HAP-1 (cell line): ENCODE measurements around the gene GPC2.
"Not testable (repeated sequence)": the region's sequence is repeated elsewhere in the genome, so short reads cannot be mapped to it uniquely, and the experiment has no call there.

Experiments
- DNase-seq, 2 experiments: peaks; one replicate each; pipeline ENCODE4 v3.0.0-alpha.2; 2016 to 2020; ENCODE audit warnings: low spot score in 2 of 2
- H3K27me3 ChIP-seq: fragments of 250-450 bp; sonication (Bioruptor Pico); 2 replicates; pipeline ENCODE4 v1.5.1; 2020; ENCODE audit warnings: low read depth, mild to moderate bottlenecking, moderate library complexity
- H3K36me3 ChIP-seq: fragments of 250-450 bp; sonication (Bioruptor Pico); replicated peaks from 2 replicates; pipeline ENCODE4 v1.5.1; 2020; ENCODE audit warnings: mild to moderate bottlenecking
- H3K4me1 ChIP-seq: fragments of 250-450 bp; sonication (Bioruptor Pico); 2 replicates; pipeline ENCODE4 v1.5.1; 2020; ENCODE audit warnings: mild to moderate bottlenecking
- H3K4me3 ChIP-seq: fragments of 250-450 bp; sonication (Bioruptor Pico); 2 replicates; pipeline ENCODE4 v1.5.1; 2020; ENCODE audit warnings: mild to moderate bottlenecking, moderate library complexity
- H3K9me3 ChIP-seq: fragments of 250-450 bp; sonication (Bioruptor Pico); 2 replicates; pipeline ENCODE4 v1.5.1; 2020; ENCODE audit warnings: mild to moderate bottlenecking, moderate library complexity
- in situ Hi-C: fragments of 300-500 bp; cut with MboI; formaldehyde crosslinking; loops from 3 replicates; pipeline ENCODE4 v1.14.3; 2020; ENCODE audit warnings: low sequenced_read_pairs, inconsistent platforms, mixed read lengths

Gene GPC2

DNA sequence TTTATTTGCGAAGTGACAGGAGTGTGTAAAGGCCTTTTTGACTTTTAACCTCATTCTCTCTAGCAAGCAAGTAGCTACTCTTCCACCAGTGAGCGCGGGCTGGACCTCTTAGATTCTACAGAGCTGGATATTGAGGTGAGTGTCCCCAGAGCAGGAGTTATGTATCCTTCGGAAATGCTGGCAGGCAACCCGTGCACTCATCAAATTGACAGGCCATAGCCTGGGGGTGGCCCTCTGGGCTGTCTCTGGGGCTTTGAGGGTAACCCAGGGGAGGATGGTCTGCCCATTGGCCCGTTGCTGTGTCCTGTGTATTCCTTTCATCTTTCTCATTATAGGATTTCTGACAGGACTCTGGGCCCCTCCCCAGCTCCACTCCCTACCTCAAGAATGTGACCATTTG is 36.5 kb upstream of the GPC2 start:
- Histone ChIP-seq H3K27me3 (peaks cover 2% of the 10 kb centered on the region; the same call in 1 of the 2 replicates), H3K4me1 (no peaks in the 10 kb centered on the region), H3K9me3 (no peaks in the 10 kb centered on the region), H3K4me3 (no peak overlapping the region), H3K36me3 (no peaks in the 10 kb centered on the region)
- in situ Hi-C loops, result no loop called here
- no peak for DNase-seq

DNA sequence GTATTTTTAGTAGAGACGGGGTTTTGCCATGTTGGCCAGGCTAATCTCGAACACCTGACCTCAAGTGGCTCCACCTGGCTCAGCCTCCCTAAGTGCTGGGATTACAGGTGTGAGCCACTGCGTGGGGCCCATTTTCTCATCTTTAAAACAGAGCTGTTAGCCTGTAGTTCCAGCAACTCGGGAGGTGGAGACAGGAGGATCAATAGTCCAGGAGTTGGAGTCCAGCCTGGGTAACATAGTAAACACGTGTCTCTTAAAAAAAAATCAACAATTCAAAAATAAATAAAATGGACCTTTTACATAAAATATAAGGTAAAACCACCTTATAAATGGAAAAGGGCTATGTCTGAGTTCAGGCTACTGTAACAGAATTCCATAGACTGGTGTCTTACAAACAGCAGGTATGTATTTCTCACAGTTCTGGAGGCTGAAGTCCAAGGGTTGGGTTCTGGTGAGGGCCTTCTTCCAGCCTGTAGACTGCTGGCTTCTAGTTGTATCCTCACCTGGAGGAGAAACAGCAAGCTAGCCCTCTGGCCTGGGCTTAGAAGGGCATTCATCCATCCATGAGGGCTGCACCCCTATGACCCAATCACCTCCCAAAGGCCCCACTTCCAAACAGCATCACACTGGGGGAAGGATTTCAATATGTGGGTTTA is 35.6 kb upstream of the GPC2 start:
- no peaks in the 10 kb centered on the region for H3K36me3 ChIP-seq
- peaks cover 6% of the 10 kb centered on the region for H3K27me3 ChIP-seq
- in situ Hi-C loops, result no loop called here
- no peaks in the 10 kb centered on the region; the same call in 1 of the 2 replicates for H3K9me3 ChIP-seq
- no peaks in the 10 kb centered on the region for H3K4me1 ChIP-seq
- H3K4me3 ChIP-seq, result no peak overlapping the region
- no peak for DNase-seq

DNA sequence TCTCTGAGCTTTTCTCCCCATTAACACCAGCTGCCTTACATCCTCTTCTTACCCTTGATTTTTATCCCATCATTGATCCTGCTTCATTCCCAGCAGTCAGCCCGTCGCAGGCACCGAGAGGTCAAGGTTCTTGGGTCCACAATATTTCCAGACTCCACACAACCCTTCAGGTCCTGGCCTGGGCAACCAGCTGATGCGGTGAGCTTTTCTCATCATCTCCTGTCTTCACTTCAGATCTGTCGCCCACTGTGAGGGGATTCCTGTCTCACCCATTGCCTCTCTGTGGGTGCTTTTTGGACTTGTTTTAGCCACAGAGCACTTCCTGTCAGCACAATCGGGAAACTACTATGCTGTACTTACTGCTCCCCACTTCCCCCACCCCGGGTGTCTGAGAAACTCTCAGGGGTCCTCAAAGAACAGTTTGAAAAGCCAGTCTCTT is 34.2 kb upstream of the GPC2 start:
- Histone ChIP-seq H3K27me3 (peaks cover 6% of the 10 kb centered on the region), H3K4me3 (no peak overlapping the region), H3K9me3 (no peaks in the 10 kb centered on the region; the same call in 1 of the 2 replicates), H3K4me1 (no peaks in the 10 kb centered on the region), H3K36me3 (no peaks in the 10 kb centered on the region)
- in situ Hi-C loops, result no loop called here
- DNase-seq, result no peak

DNA sequence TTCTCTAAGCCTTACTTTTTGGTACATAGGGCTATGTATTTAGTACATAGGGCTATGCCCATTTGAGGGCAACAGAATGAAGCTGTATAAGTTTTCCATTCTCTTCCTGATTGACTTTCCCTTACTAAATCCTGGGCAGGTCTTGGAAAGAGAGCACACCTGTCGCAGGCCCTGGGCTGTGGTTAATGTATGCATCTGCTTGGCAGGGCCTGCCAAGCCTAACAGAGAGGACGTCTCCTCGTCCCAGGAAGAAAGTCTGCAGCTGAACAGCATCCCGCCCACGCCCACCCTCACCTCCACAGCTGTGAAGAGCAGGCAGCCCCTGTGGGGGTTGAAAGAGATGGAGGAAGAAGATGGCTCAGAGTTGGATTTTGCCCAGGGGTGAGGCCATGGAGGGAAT is 33.6 kb upstream of the GPC2 start:
- in situ Hi-C loops, result no loop called here

DNA sequence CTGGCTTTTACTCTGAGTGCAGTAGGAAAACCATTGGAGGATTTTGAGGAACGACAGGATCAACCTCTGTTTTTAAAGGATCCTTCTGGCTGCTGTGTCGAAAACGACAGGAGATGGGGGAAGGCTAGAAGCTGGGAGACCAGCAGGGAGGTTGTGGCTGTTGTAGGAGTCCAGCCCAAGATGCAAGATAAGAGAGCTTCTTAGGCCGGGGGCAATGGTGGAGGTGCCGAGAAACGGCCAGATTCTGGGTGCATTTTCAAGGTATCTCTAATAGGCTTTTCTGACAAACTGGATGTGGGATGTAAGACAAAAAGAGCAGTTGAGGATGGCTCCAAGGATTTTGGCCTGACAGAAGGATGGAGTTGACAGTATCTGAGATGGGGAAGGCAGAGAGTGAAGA is 32.3 kb upstream of the GPC2 start:
- no peaks in the 10 kb centered on the region for H3K4me1 ChIP-seq
- in situ Hi-C loops, result no loop called here
- H3K9me3 ChIP-seq, result no peaks in the 10 kb centered on the region; the same call in 1 of the 2 replicates
- H3K27me3 ChIP-seq, result peaks cover 6% of the 10 kb centered on the region
- no peak overlapping the region for H3K4me3 ChIP-seq
- no peak for DNase-seq
- no peaks in the 10 kb centered on the region for H3K36me3 ChIP-seq

More for the DNA sequence above, 33.6 kb upstream of the GPC2 start:
- Histone ChIP-seq H3K4me3 (no peak overlapping the region), H3K4me1 (no peaks in the 10 kb centered on the region), H3K9me3 (no peaks in the 10 kb centered on the region; the same call in 1 of the 2 replicates), H3K36me3 (no peaks in the 10 kb centered on the region), H3K27me3 (peaks cover 6% of the 10 kb centered on the region)
- no peak for DNase-seq

DNA sequence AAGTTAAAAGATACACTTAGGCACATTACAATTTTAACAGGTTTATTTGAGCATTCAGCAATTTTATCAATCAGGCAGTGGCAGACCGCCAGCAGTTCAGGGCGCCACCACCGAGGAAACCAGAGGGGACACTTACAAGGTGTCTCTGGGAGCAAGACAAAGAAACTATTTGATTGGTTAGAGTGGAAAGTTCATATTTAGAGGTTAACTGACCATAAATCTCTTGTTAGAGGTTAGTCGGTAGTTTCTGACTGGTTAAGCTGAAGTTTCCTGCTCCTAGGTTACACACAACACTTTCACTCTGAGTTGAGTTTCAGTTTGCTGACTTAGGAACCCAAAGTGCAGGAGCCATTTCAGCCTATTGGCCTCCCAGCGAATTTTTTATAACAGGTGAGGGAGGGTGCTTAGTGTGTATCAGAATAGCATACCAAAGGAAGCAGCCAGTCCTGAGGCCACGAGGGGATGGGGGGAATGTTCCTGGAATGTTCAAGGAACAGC is 31.8 kb upstream of the GPC2 start:
- in situ Hi-C loops, result no loop called here
- DNase-seq, result no peak

DNA sequence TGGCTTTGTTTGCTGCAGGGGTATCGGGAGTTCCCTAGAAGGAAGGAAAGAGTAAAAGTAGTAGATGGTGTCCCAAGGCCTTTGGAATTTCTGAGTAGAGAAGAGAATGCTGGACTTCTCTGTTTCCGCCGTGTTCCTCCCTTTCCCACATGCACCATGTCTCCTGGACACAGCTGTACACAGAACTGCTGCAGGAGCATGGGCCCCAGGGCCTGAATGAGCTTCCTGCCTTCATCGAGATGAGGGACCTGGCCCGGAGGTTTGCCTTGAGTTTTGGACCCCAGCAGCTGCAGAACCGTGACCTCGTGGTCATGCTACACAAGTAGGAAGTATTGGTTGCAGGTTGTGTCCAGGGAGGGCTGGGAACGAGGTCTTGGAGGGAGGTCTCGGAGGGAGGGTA is 27.3 kb upstream of the GPC2 start:
- Histone ChIP-seq H3K27me3 (peaks cover 23% of the 10 kb centered on the region), H3K36me3 (no peaks in the 10 kb centered on the region), H3K9me3 (no peaks in the 10 kb centered on the region; the same call in 1 of the 2 replicates), H3K4me3 (no peak overlapping the region), H3K4me1 (no peaks in the 10 kb centered on the region)
- in situ Hi-C loops, result no loop called here
- DNase-seq, result no peak

More for the DNA sequence above, 31.8 kb upstream of the GPC2 start:
- H3K4me1 ChIP-seq, result no peaks in the 10 kb centered on the region
- H3K36me3 ChIP-seq, result no peaks in the 10 kb centered on the region
- H3K9me3 ChIP-seq, result no peaks in the 10 kb centered on the region; the same call in 1 of the 2 replicates
- no peak overlapping the region for H3K4me3 ChIP-seq
- peaks cover 6% of the 10 kb centered on the region for H3K27me3 ChIP-seq

DNA sequence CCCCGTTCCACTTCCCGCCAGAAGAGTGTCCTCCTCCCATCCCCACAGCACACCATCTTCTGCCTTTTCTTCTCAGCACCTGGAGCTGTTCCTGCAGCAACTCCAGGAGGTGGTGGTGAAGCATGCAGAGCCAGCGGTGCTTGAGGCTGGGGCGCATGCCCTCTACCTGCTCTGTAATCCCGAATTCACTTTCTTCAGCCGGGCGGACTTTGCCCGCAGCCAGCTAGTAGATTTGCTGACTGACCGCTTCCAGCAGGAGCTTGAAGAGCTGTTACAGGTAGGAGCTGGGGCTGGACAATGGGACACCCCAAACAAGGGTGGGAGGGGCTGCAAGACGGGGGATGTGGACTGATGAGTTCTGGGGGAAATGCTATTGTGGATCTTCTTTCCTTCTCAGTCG is 23.5 kb upstream of the GPC2 start:
- Histone ChIP-seq H3K27me3 (peaks cover 18% of the 10 kb centered on the region), H3K9me3 (no peaks in the 10 kb centered on the region), H3K36me3 (no peaks in the 10 kb centered on the region), H3K4me1 (no peaks in the 10 kb centered on the region), H3K4me3 (no peak overlapping the region)
- in situ Hi-C loops, result no loop called here
- DNase-seq, result no peak

DNA sequence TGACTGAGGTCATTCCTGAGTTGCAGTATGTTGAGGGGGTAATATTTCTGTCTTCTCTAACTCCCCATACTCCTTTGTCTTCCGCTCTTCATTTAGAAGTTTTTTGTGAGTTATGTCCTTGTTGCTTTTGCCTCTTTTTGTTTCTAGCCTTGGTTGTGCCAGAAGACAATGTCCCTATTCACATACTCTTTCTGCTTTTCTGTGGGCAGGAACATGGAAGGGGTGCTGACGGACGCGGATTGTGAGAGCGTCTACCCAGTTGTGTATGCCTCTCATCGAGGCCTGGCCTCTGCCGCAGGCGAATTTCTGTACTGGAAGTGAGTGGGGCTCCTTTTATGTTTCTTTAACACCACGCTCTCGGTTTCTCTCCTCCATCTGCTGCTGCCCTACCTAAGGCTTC is 21.1 kb upstream of the GPC2 start:
- no peaks in the 10 kb centered on the region for H3K36me3 ChIP-seq
- no peak for DNase-seq
- H3K4me3 ChIP-seq, result no peak overlapping the region
- in situ Hi-C loops, result no loop called here
- H3K9me3 ChIP-seq, result no peaks in the 10 kb centered on the region
- peaks cover 18% of the 10 kb centered on the region for H3K27me3 ChIP-seq
- no peaks in the 10 kb centered on the region for H3K4me1 ChIP-seq

DNA sequence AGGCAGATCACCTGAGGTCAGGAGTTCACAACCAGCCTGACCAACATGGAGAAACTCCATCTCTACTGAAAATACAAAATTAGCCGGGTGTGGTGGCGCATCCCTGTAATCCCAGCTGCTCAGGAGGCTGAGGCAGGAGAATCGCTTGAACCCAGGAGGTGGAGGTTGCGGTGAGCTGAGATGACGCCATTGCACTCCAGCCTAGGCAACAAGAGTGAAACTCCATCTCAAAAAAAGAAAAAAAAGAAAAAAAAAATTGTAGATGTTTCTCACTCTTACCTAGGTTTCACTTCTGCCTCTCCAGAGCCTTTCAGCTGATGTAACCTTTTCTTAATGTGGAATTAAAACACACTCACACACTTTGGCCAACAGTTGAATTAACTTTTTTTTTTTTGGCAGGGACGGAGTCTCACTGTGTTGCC is 18.7 kb upstream of the GPC2 start:
- H3K4me3 ChIP-seq, H3K9me3 ChIP-seq, H3K4me1 ChIP-seq, H3K27me3 ChIP-seq, DNase-seq, in situ Hi-C loops, H3K36me3 ChIP-seq: not testable (repeated sequence)

DNA sequence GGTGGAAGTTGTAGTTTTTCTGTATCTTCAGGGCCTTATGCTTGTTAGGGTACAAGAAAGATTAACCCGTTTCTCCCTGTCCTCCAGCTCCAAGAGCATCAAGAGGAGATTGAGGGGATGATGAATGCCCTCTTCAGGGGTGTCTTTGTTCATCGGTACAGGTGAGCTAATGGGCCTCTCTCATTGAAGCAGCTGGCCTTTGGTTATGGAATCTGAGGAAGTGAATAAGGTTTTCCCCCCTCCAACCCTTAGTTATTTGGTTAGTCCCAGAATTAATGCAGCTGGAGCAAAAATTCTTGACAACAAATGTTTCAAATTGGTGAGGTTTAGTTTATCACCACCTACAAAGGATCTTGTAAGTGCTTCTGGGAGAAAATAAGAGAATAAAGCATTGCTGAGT is 18.0 kb upstream of the GPC2 start:
- 0 out of 2 replicates have a peak, but pooled peaks cover 3% of the 10 kb centered on the region for H3K27me3 ChIP-seq

DNA sequence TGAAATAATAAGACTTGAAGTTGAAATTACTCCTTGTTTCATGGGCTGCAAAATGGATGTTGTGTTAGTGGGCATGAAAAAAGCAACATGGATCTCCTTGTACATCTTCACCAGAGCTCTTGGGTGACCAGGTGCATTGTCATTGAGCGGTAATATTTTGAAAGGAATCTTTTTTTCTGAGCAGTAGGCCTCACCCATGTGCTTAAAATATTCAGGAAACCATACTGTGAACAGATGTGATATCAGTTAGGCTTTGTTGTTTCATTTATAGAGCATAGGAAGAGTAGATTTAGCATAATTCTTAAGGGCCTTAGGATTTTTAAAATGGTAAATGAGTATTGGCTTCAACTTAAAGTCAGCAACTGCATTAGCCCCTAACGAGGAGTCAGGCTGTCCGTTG is 15.8 kb upstream of the GPC2 start:
- Histone ChIP-seq H3K36me3 (no peaks in the 10 kb centered on the region), H3K4me3 (no peak overlapping the region)
- in situ Hi-C loops, result no loop called here

More for the DNA sequence above, 18.0 kb upstream of the GPC2 start:
- peaks cover 4% of the 10 kb centered on the region for H3K4me1 ChIP-seq
- H3K4me3 ChIP-seq, result no peak overlapping the region
- DNase-seq, result no peak
- in situ Hi-C loops, result no loop called here
- no peaks in the 10 kb centered on the region for H3K9me3 ChIP-seq
- no peaks in the 10 kb centered on the region for H3K36me3 ChIP-seq

DNA sequence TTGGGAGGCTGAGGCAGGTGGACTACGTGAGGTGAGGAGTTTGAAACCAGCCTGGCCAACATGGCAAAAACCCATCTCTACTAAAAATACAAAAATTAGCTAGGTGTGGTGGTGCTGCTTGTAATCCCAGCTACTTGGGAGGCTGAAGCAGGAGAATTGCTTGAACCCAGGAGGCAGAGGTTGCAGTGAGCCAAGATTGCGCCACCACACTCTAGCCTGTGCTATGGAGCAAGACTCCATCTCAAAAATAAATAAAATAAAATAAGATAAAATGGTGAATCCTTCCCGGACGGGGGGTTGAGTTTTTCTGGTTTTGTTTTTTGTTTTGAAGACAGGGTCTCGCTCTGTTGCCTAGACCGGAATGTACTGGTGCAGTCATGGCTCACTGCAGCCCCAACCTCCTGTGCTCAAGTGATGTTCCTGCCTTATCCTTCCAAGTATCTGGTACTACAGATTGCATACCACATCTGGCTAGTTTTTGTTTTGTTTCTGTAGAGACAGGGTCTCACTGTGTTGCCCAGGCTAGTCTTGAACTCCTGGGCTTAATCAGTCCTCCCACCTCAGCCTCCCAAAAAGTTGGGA is 15.2 kb upstream of the GPC2 start:
- DNase-seq, in situ Hi-C loops, H3K4me3 ChIP-seq, H3K27me3 ChIP-seq, H3K4me1 ChIP-seq, H3K9me3 ChIP-seq, H3K36me3 ChIP-seq: not testable (repeated sequence)

More for the DNA sequence above, 15.8 kb upstream of the GPC2 start:
- no peaks in the 10 kb centered on the region for H3K27me3 ChIP-seq
- no peaks in the 10 kb centered on the region for H3K9me3 ChIP-seq
- H3K4me1 ChIP-seq, result peaks cover 7% of the 10 kb centered on the region
- DNase-seq, result no peak

DNA sequence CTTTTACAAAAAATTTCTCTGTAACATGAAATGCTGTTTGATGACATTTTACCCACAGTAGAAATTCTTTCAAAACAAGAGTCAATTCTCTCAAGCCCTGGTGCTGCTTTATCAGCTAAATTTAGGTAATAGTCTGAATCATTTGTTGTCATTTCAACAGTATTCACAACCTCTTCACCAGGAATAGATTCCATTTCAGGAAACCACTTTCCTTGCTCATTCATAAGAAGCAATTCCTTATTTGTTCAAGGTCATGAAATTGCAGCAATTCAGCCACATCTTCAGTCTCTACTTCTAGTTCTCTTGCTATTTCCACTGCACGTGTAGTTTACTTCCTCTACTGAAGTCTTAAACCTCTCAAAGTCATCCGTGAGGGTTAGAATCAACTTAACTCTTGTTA is 14.6 kb upstream of the GPC2 start:
- no peaks in the 10 kb centered on the region for H3K9me3 ChIP-seq
- in situ Hi-C loops, result no loop called here
- H3K36me3 ChIP-seq, result no peaks in the 10 kb centered on the region
- peaks cover 7% of the 10 kb centered on the region for H3K4me1 ChIP-seq
- no peak overlapping the region for H3K4me3 ChIP-seq
- no peaks in the 10 kb centered on the region for H3K27me3 ChIP-seq
- DNase-seq, result no peak
